Prostate gland (tissue), 2 donors: ENCODE measurements around the gene NBAS. TPM values are rescaled to one million over a fixed set of nuclear protein-coding genes. Genes with fewer than 3 reads are reported as not detected.

Experiments used
- DNase-seq: peaks from one replicate; pipeline ENCODE4 v3.0.0-alpha.2; 2019; ENCODE audit warnings: low spot score
- H3K27ac ChIP-seq, 2 donors: fragments of 200-600 bp; sonication (generic); 2 replicates each; pipeline ENCODE4 v1.5.1; 2017 to 2019
- H3K27me3 ChIP-seq: fragments of 200-600 bp; sonication (generic); replicated peaks from 2 replicates; pipeline ENCODE4 v1.5.1; 2019; ENCODE audit not compliant: insufficient read depth
- H3K36me3 ChIP-seq, 2 donors: fragments of 200-600 bp; sonication (generic); 1 replicate in 1 of 2; 2 replicates in 1 of 2; pipeline versions ENCODE4 v1.5.1 to v1.8.1; 2017 to 2019
- H3K4me1 ChIP-seq: fragments of 200-600 bp; sonication (generic); replicated peaks from 2 replicates; pipeline ENCODE4 v1.5.1; 2019
- H3K4me3 ChIP-seq, 2 donors: fragments of 200-600 bp; sonication (generic); 2 replicates each; pipeline ENCODE4 v1.5.1; 2017 to 2019
- H3K9me3 ChIP-seq: fragments of 200-600 bp; sonication (generic); 2 replicates; pipeline ENCODE4 v1.5.1; 2017
- CTCF ChIP-seq, 4 experiments: fragments of 200-600 bp in 2 of 4; fragments of 450-650 bp in 2 of 4; sonication (generic) in 2 of 4; IDR thresholded peaks; 1 replicate in 3 of 4; 2 replicates in 1 of 4; pipeline ENCODE4 v1.5.1; 2016 to 2019; ENCODE audit warnings: antibody characterized with exemption in 4 of 4, mild to moderate bottlenecking in 2 of 4, moderate library complexity in 2 of 4
- POLR2A ChIP-seq: fragments of 450-650 bp; IDR thresholded peaks from one replicate; pipeline ENCODE4 v1.6.1; 2016; ENCODE audit warnings: antibody characterized with exemption, mild to moderate bottlenecking
- POLR2AphosphoS5 ChIP-seq: sonication (generic); formaldehyde crosslinking; IDR thresholded peaks from one replicate; pipeline ENCODE4 v1.6.1; 2017; ENCODE audit warnings: antibody characterized with exemption
- whole genome bisulfite sequencing: methylation state at CpG from one replicate; pipeline ENCODE4 v1.1.5; 2018; 5-methylcytosine and 5-hydroxymethylcytosine counted together
- intact Hi-C: fragments of 100-400 bp; cut with DNase I; formaldehyde crosslinking; loops from one replicate; pipeline ENCODE4 v1.14.2; 2022
- total RNA-seq, 2 donors: library from RNA; depleted of rRNA; stranded (reverse); fragments of >200 nt; gene quantifications; one replicate each; pipeline ENCODE4 v1.1.0, GENCODE V29; 2016

The NBAS gene
- total RNA-seq, 2 donors from 2014 or later: 34.8 to 55.0 TPM

GRCh38 chr2:15568874-15569273 lies 7.7 kb upstream of the NBAS start:
- TF ChIP-seq POLR2AphosphoS5 (no peak), CTCF (IDR thresholded peaks at IDR 0.05) (no peak), POLR2A (no peak)
- WGBS: 94% methylated on average over 12 of the region's 12 CpGs
- DNase-seq: no peak
- no peaks in the 10 kb centered on the region for H3K27me3 ChIP-seq
- no peaks in the 10 kb centered on the region for H3K9me3 ChIP-seq
- intact Hi-C loops: no loop called here
- H3K27ac ChIP-seq: no peak overlapping the region
- H3K4me3 ChIP-seq: no peak overlapping the region
- H3K36me3 ChIP-seq: no peaks in the 10 kb centered on the region
- H3K4me1 ChIP-seq: no peaks in the 10 kb centered on the region

DNA sequence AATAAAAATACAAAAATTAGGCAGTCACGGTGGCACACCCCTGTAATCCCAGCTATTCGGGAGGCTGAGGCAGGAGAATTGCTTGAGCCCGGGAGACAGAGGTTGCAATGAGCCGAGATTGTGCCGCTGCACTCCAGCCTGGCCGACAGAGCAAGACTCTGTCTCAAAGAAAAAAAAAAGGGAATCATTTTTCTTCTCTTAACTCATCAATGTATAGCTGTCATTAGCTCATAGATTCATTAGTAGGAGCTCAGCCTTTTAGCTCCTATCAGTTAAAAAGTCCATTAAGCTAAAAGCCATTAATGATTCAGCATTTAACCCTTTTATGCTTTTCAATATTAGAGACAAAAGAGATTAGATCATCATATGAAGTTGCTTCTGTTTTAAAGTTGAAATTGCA lies 5.8 kb upstream of the NBAS start:
- no peak for DNase-seq
- Histone ChIP-seq H3K27ac (no peak overlapping the region), H3K9me3 (no peaks in the 10 kb centered on the region), H3K36me3 (no peaks in the 10 kb centered on the region), H3K27me3 (no peaks in the 10 kb centered on the region), H3K4me3 (no peak overlapping the region), H3K4me1 (no peaks in the 10 kb centered on the region)
- 94% methylated on average over 6 of the region's 6 CpGs for WGBS
- intact Hi-C loops: no loop called here
- TF ChIP-seq CTCF (IDR thresholded peaks at IDR 0.05): no peak
- TF ChIP-seq POLR2AphosphoS5: no peak
- TF ChIP-seq POLR2A: no peak

DNA sequence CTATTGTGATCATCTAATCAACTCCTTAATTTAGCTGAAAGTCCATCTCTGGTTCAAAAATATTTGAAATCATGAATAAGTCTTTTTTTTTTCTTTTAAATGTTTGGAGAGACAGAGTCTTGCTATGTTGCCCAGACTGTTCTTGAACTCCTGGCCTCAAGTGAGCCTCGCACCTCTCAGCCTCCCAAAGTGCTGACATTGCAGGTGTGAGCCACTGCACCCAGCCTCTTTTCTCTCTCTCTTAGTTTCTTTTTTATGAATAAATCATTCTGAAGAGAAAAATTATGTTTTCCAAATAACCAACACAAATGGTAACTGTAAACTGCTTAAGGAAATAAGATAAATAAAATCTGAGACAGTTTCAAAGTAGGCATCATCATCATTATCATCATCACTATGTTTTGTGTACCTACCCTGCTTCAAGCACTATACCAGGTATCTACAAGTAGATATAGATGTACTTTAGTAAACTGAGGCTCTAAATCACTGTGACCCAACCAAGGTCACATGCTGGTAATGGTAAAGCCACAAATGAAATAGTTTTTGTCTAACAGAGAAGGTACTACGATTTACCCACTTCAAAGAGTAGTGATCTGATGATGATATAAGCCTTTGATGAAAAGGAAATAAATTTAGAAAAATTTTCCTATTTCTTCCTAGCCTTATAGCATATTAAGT lies 5.0 kb upstream of the NBAS start:
- Histone ChIP-seq H3K4me1 (no peaks in the 10 kb centered on the region), H3K9me3 (no peaks in the 10 kb centered on the region), H3K27me3 (no peaks in the 10 kb centered on the region), H3K4me3 (no peak overlapping the region), H3K27ac (no peak overlapping the region), H3K36me3 (no peaks in the 10 kb centered on the region)
- 0% methylated on average over 2 of the region's 2 CpGs for WGBS
- intact Hi-C loops: no loop called here
- no peak for DNase-seq
- TF ChIP-seq CTCF (IDR thresholded peaks at IDR 0.05): no peak
- no peak for TF ChIP-seq POLR2A
- TF ChIP-seq POLR2AphosphoS5: no peak

DNA sequence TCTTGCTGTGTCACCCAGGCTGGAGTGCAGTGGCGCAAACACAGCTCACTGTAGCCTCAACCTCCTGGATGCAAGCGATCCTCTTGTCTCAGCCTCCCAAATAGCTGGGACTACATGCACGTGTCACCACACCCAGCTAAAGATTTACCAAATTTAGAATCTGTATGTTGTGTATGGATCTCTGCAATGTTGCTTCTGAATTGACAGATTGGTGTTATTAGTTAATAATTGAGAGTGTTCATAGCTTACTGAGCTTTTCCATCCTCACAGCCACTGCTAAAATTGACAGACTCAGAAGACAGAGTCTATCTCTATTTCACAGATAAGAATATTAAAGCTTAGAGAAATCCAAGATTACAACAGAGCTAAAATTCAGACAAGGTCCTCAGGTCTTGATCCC lies 4.3 kb upstream of the NBAS start:
- Histone ChIP-seq H3K36me3 (no peaks in the 10 kb centered on the region), H3K27me3 (no peaks in the 10 kb centered on the region), H3K27ac (no peak overlapping the region), H3K9me3 (no peaks in the 10 kb centered on the region), H3K4me1 (no peaks in the 10 kb centered on the region), H3K4me3 (no peak overlapping the region)
- WGBS: 86% methylated on average over 3 of the region's 3 CpGs
- intact Hi-C loops: no loop called here
- TF ChIP-seq POLR2AphosphoS5 (no peak), POLR2A (no peak), CTCF (IDR thresholded peaks at IDR 0.05) (no peak)
- DNase-seq: no peak
